Fibroblast of mammary gland (primary cell): ENCODE results near the gene COX7A1.

ENCODE experiments used
- DNase-seq: peaks from one replicate; pipeline ENCODE4 v3.0.0-alpha.2; 2010; ENCODE audit warnings: low read depth
- H3K4me3 ChIP-seq: 2 replicates; pipeline ENCODE4 v1.5.1; 2011; ENCODE audit warnings: low read depth, mild to moderate bottlenecking, low read length, moderate library complexity; ENCODE audit not compliant: control insufficient read depth
- CTCF ChIP-seq: conservative IDR thresholded peaks from 2 replicates; pipeline ENCODE4 v1.5.1; 2011; ENCODE audit warnings: low read depth, low read length, inconsistent platforms; ENCODE audit not compliant: control insufficient read depth, insufficient read depth

COX7A1 gene

DNA sequence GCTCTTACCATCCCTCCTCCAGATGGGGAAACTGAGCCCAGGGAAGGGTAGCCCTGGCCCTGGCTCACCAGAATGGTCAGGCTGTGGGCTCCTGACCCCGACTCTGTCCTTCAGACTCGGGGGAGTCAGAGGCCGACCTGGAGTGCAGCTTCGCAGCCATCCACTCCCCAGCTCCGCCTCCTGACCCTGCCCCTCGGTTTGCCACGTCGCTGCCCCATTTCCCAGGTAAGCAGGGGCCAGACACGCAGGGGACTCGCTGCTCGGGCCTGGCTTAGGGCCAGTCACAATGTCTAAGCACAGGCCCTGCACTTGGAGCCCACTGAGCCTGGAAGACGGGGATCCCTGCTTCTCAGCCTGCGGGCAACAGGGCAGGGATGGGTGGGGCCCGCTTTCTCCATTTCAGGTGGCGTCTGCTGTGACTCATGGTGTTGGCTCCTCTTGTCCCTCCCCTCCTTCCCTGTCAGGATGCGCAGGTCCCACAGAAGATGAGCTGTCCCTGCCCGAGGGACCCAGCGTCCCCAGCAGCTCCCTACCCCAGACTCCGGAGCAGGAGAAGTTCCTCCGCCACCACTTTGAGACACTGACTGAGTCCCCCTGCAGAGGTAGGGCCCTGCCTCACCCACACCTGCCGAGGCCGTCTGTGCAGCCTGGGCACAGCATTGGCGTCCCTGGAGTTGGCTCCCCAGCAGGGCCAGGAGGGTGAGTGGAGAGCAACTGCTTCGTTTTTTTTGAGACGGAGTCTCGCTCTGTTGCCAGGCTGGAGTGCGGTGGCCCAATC lies 50.5 kb downstream of the COX7A1 start:
- TF ChIP-seq CTCF, result no peak
- no peak overlapping the region for H3K4me3 ChIP-seq
- DNase-seq, result no peak
